Measurements from ENCODE around the gene DIDO1. TPM values are rescaled to one million over a fixed set of nuclear protein-coding genes. Genes with fewer than 3 reads are reported as not detected.
A peak's percentile ranks its signal among the peaks of the same experiment; 100 is the strongest.
"Not testable (repeated sequence)": the region's sequence is repeated elsewhere in the genome, so short reads cannot be mapped to it uniquely, and the experiment has no call there.

Gene DIDO1
- total and polyA plus RNA-seq, 4 experiments from 2014 or later = 24.7 to 129 (median 83.5) TPM

GRCh38 chr20:62925420-62926228 lies 681 bp downstream of the DIDO1 start:
- Histone ChIP-seq H3K4me1 (ENCODE audit: insufficient read depth, low read length) (peaks cover 81% of the 10 kb centered on the region), H3K9me3 (ENCODE audit: control insufficient read depth in 1 of 2, low read length in 2 of 2) (no peaks in the 10 kb centered on the region), H3K36me3 (ENCODE audit: insufficient read depth, low read length) (no peaks in the 10 kb centered on the region), H3K27me3 (ENCODE audit: insufficient read depth, low read length) (no peaks in the 10 kb centered on the region), H3K27ac (ENCODE audit: low read depth, low read length) (peak overlapping the region; percentile 91), H3K4me3 (ENCODE audit: low read length in 2 of 2) (peak overlapping the region; percentile 87 to 88)
- H3K27me3 Mint-ChIP-seq = no peaks in the 10 kb centered on the region
- H3K36me3 Mint-ChIP-seq = peaks cover 0 to 20% of the 10 kb centered on the region in 2 donors
- POLR2A ChIA-PET (ENCODE audit: partially characterized antibody) = interaction anchor here (1.0 to 6.8 kb wide), 7 partner anchors 11 to 28 kb away, joined by 3 to 126 read pairs (median 5); partner anchors contain the start of gene GID8
- H3K4me3 Mint-ChIP-seq = peak overlapping the region; percentile 87 to 97 (median 94)
- peak; percentile 47 to 82 (median 49) for DNase-seq
- peak overlapping the region; percentile 89 to 97 (median 93) for H3K27ac Mint-ChIP-seq
- H3K9me3 Mint-ChIP-seq = no peaks in the 10 kb centered on the region
- CTCF ChIA-PET (ENCODE audit: partially characterized antibody) = interaction anchor here (0.8 to 9.3 kb wide), 5 partner anchors 13 to 131 kb away, joined by 3 to 90 read pairs (median 5); no protein-coding TSS in a partner anchor
- intact Hi-C loops (cut with micrococcal nuclease) = loop anchor here (1.0 to 5.0 kb wide), 4 partner anchors 12 to 63 kb away; partner anchors contain the start of gene TCFL5
- peaks cover 40 to 89% (median 66%) of the 10 kb centered on the region in 4 donors for H3K4me1 Mint-ChIP-seq

GRCh38 chr20:62925076-62925419 lies 1.3 kb downstream of the DIDO1 start:
- intact Hi-C loops (cut with micrococcal nuclease) = loop anchor here (5.0 kb wide), 1 partner anchor 63 kb away; the partner anchor contains the start of gene TCFL5
- H3K9me3 ChIP-seq (ENCODE audit: control insufficient read depth in 1 of 2, low read length in 2 of 2) = no peaks in the 10 kb centered on the region
- peaks cover 81% of the 10 kb centered on the region for H3K4me1 ChIP-seq (ENCODE audit: insufficient read depth, low read length)

GRCh38 chr20:62924442-62925075 lies 1.7 kb downstream of the DIDO1 start:
- no peaks in the 10 kb centered on the region for H3K27me3 Mint-ChIP-seq
- no peaks in the 10 kb centered on the region for H3K9me3 Mint-ChIP-seq
- H3K4me3 Mint-ChIP-seq = peak overlapping the region; percentile 87 to 97 (median 94)
- peak in 2 of 5 donors; percentile 20 to 83 for DNase-seq
- peak overlapping the region; percentile 87 to 88 for H3K4me3 ChIP-seq (ENCODE audit: low read length in 2 of 2)
- peak overlapping the region; percentile 89 to 97 (median 93) for H3K27ac Mint-ChIP-seq
- ChIA-PET CTCF (ENCODE audit: partially characterized antibody) (interaction anchor here (1.4 to 9.3 kb wide), 3 partner anchors 16 to 29 kb away, joined by 5 to 90 read pairs (median 5); no protein-coding TSS in a partner anchor), POLR2A (ENCODE audit: partially characterized antibody) (interaction anchor here (0.6 to 6.8 kb wide), 6 partner anchors 11 to 85 kb away, joined by 3 to 126 read pairs (median 20); partner anchors contain the start of gene GID8)
- H3K36me3 Mint-ChIP-seq = peaks cover 0 to 17% of the 10 kb centered on the region in 2 donors
- H3K27ac ChIP-seq (ENCODE audit: low read depth, low read length) = peak overlapping the region; percentile 91
- intact Hi-C loops (cut with micrococcal nuclease) = loop anchor here (5.0 kb wide), 1 partner anchor 62 kb away; the partner anchor contains the start of gene TCFL5
- no peaks in the 10 kb centered on the region for H3K36me3 ChIP-seq (ENCODE audit: insufficient read depth, low read length)
- H3K4me1 Mint-ChIP-seq = peaks cover 41 to 89% (median 67%) of the 10 kb centered on the region in 4 donors
- H3K4me1 ChIP-seq (ENCODE audit: insufficient read depth, low read length) = peaks cover 81% of the 10 kb centered on the region
- no peaks in the 10 kb centered on the region for H3K27me3 ChIP-seq (ENCODE audit: insufficient read depth, low read length)
- no peaks in the 10 kb centered on the region for H3K9me3 ChIP-seq (ENCODE audit: control insufficient read depth in 1 of 2, low read length in 2 of 2)

More at GRCh38 chr20:62925076-62925419, 1.3 kb downstream of the DIDO1 start:
- peaks cover 0 to 20% of the 10 kb centered on the region in 2 donors for H3K36me3 Mint-ChIP-seq
- peaks cover 40 to 89% (median 66%) of the 10 kb centered on the region in 4 donors for H3K4me1 Mint-ChIP-seq
- no peaks in the 10 kb centered on the region for H3K27me3 ChIP-seq (ENCODE audit: insufficient read depth, low read length)
- no peak for DNase-seq
- ChIA-PET CTCF (ENCODE audit: partially characterized antibody) (interaction anchor here (1.4 to 9.3 kb wide), 4 partner anchors 17 to 131 kb away, joined by 3 to 90 read pairs (median 5); no protein-coding TSS in a partner anchor), POLR2A (ENCODE audit: partially characterized antibody) (interaction anchor here (0.6 to 6.8 kb wide), 8 partner anchors 11 to 84 kb away, joined by 3 to 126 read pairs (median 5); partner anchors contain the start of gene GID8)
- H3K27ac ChIP-seq (ENCODE audit: low read depth, low read length) = peak overlapping the region; percentile 91
- peak overlapping the region; percentile 87 to 88 for H3K4me3 ChIP-seq (ENCODE audit: low read length in 2 of 2)
- no peaks in the 10 kb centered on the region for H3K9me3 Mint-ChIP-seq
- peak overlapping the region; percentile 87 to 97 (median 94) for H3K4me3 Mint-ChIP-seq
- H3K36me3 ChIP-seq (ENCODE audit: insufficient read depth, low read length) = no peaks in the 10 kb centered on the region
- peak overlapping the region; percentile 89 to 97 (median 93) for H3K27ac Mint-ChIP-seq
- H3K27me3 Mint-ChIP-seq = no peaks in the 10 kb centered on the region

GRCh38 chr20:62923669-62924441 lies 2.5 kb downstream of the DIDO1 start:
- Histone ChIP-seq H3K27me3 (ENCODE audit: insufficient read depth, low read length) (no peaks in the 10 kb centered on the region), H3K4me3 (ENCODE audit: low read length in 2 of 2) (peak overlapping the region; percentile 87 to 88), H3K9me3 (ENCODE audit: control insufficient read depth in 1 of 2, low read length in 2 of 2) (no peaks in the 10 kb centered on the region), H3K36me3 (ENCODE audit: insufficient read depth, low read length) (no peaks in the 10 kb centered on the region), H3K4me1 (ENCODE audit: insufficient read depth, low read length) (peaks cover 87% of the 10 kb centered on the region), H3K27ac (ENCODE audit: low read depth, low read length) (peak overlapping the region; percentile 91)
- intact Hi-C loops (cut with micrococcal nuclease) = no loop called here
- H3K27ac Mint-ChIP-seq = peak overlapping the region; percentile 89 to 97 (median 96)
- peaks cover 46 to 91% (median 72%) of the 10 kb centered on the region in 4 donors for H3K4me1 Mint-ChIP-seq
- POLR2A ChIA-PET (ENCODE audit: partially characterized antibody) = interaction anchor here (3.9 to 6.8 kb wide), 4 partner anchors 13 to 30 kb away, joined by 37 to 126 read pairs (median 50); partner anchors contain the start of gene GID8
- DNase-seq = no peak
- H3K9me3 Mint-ChIP-seq = no peaks in the 10 kb centered on the region
- peak overlapping the region; percentile 87 to 97 (median 94) for H3K4me3 Mint-ChIP-seq
- H3K27me3 Mint-ChIP-seq = no peaks in the 10 kb centered on the region
- CTCF ChIA-PET (ENCODE audit: partially characterized antibody) = interaction anchor here (2.2 to 9.3 kb wide), 2 partner anchors 16 to 22 kb away, joined by 5 to 90 read pairs; no protein-coding TSS in a partner anchor
- peaks cover 0 to 17% of the 10 kb centered on the region in 2 donors for H3K36me3 Mint-ChIP-seq

- Histone ChIP-seq H3K27ac (ENCODE audit: low read depth, low read length) (peak overlapping the region; percentile 91), H3K4me3 (ENCODE audit: low read length in 2 of 2) (peak overlapping the region; percentile 14 to 36), H3K4me1 (ENCODE audit: insufficient read depth, low read length) (peaks cover 88% of the 10 kb centered on the region)
- intact Hi-C loops (cut with micrococcal nuclease); DNase-seq; H3K27me3 Mint-ChIP-seq; H3K9me3 Mint-ChIP-seq; H3K27me3 ChIP-seq (ENCODE audit: insufficient read depth, low read length); H3K9me3 ChIP-seq (ENCODE audit: control insufficient read depth in 1 of 2, low read length in 2 of 2); H3K36me3 ChIP-seq (ENCODE audit: insufficient read depth, low read length): not testable (repeated sequence)
- Mint-ChIP-seq H3K27ac (peak overlapping the region; percentile 90 to 99 (median 97)), H3K4me3 (peak overlapping the region; percentile 82 to 97 (median 90)), H3K4me1 (peaks cover 53 to 91% (median 73%) of the 10 kb centered on the region in 4 donors), H3K36me3 (peaks cover 0 to 16% of the 10 kb centered on the region in 2 donors)
- ChIA-PET CTCF (ENCODE audit: partially characterized antibody) (interaction anchor here (9.3 kb wide), 1 partner anchor 22 kb away, joined by 90 read pairs; no protein-coding TSS in a partner anchor), POLR2A (ENCODE audit: partially characterized antibody) (interaction anchor here (6.4 to 6.8 kb wide), 2 partner anchors 15 to 22 kb away, joined by 49 to 52 read pairs; partner anchors contain the start of gene GID8)
Measured at GRCh38 chr20:62923059-62923668, 3.1 kb downstream of the DIDO1 start.
